ENCODE data around the gene DOCK4.

Gene DOCK4

DNA sequence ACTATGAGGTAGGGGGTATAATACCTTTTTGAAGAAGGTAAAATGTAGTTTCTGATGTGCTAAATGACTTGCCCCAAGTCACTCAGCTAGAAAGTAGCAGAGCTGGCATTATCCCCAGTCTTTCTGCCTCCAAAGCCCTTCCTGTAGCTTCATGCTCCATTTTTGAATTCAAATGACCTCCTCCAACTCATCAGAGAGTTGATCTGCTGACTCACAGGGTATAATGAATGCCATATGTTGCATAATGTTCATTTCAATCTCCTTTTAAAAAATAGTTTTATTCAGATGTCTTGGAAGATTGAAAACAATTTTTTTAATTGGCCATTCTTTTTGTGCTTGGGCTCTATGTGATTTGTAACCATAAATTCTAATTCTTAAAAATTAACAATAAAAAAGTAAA, 371.1 kb downstream of the DOCK4 start:
- no peak overlapping the region for H3K4me3 ChIP-seq (ENCODE audit: control insufficient read depth, low read depth, low read length)
- DNase-seq (ENCODE audit: low read depth), result peak; percentile 77
- TF ChIP-seq, protein P1, sequence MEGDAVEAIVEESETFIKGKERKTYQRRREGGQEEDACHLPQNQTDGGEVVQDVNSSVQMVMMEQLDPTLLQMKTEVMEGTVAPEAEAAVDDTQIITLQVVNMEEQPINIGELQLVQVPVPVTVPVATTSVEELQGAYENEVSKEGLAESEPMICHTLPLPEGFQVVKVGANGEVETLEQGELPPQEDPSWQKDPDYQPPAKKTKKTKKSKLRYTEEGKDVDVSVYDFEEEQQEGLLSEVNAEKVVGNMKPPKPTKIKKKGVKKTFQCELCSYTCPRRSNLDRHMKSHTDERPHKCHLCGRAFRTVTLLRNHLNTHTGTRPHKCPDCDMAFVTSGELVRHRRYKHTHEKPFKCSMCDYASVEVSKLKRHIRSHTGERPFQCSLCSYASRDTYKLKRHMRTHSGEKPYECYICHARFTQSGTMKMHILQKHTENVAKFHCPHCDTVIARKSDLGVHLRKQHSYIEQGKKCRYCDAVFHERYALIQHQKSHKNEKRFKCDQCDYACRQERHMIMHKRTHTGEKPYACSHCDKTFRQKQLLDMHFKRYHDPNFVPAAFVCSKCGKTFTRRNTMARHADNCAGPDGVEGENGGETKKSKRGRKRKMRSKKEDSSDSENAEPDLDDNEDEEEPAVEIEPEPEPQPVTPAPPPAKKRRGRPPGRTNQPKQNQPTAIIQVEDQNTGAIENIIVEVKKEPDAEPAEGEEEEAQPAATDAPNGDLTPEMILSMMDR (IDR thresholded peaks at IDR 0.05; ENCODE audit: control insufficient read depth, insufficient read depth, low read depth, low read length, missing control alignments), result no peak

DNA sequence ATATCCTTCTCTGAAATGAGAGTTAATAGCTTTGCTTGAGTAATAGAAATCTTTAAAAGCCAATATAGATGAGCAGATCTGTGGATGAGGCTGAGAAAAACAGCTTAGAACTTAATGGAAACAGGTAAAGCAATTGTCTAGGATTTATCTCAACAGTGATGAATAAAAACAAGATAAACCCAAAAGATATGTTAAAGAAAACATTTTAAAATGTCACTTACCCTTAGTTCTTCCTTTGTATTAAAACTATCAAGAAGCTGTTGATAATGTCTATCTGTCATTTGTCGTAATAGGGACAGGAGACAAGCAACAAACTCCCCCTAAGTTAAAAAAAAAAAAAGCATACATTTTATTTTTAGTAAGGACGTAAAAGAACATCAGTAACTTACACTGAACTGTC, 371.8 kb downstream of the DOCK4 start:
- TF ChIP-seq, protein P1 (IDR thresholded peaks at IDR 0.05; ENCODE audit: control insufficient read depth, insufficient read depth, low read depth, low read length, missing control alignments), result no peak
- DNase-seq (ENCODE audit: low read depth), result no peak
- H3K4me3 ChIP-seq (ENCODE audit: control insufficient read depth, low read depth, low read length), result no peak overlapping the region

DNA sequence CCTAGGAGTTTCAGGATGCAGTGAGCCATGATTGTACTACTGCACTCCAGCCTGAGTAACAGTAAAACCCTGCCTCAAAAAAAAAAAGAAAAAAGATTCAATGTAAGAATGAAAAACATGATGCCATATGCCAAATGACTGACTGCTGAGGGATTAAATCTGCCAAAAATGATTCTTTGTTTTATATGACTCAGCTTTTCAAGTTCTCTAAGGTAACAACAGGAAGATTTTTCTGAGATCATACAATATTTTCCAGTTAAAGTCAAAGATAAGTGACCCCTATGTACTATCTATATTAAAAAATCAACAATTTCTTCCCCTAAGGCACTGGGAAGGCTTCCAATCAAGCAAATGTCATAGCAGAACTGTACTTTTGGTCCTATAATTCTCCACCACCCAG, 372.7 kb downstream of the DOCK4 start:
- TF ChIP-seq, protein P1 (IDR thresholded peaks at IDR 0.05; ENCODE audit: control insufficient read depth, insufficient read depth, low read depth, low read length, missing control alignments), result no peak
- DNase-seq (ENCODE audit: low read depth), result no peak
- H3K4me3 ChIP-seq (ENCODE audit: control insufficient read depth, low read depth, low read length), result no peak overlapping the region

DNA sequence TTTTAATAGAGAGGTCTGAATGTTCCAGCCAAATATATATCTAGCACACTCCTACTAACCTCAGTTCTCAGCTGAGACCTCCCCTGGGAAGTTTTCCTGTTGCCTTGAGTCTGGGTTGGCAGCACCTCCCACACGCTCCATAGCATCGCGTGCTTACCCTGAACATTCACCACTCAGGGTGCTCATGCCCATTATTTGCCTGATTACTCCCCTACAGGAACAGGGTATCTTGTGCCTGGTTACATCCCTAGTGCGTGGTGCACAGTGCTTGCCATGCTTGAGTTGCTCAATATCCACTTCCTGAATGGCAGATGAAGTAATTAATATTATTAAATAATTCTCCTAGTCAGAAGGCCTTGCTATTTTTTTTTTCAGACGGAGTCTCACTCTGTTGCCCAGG, 374.0 kb downstream of the DOCK4 start:
- TF ChIP-seq, protein P1 (IDR thresholded peaks at IDR 0.05; ENCODE audit: control insufficient read depth, insufficient read depth, low read depth, low read length, missing control alignments), result no peak
- DNase-seq (ENCODE audit: low read depth), result no peak
- H3K4me3 ChIP-seq (ENCODE audit: control insufficient read depth, low read depth, low read length), result no peak overlapping the region

DNA sequence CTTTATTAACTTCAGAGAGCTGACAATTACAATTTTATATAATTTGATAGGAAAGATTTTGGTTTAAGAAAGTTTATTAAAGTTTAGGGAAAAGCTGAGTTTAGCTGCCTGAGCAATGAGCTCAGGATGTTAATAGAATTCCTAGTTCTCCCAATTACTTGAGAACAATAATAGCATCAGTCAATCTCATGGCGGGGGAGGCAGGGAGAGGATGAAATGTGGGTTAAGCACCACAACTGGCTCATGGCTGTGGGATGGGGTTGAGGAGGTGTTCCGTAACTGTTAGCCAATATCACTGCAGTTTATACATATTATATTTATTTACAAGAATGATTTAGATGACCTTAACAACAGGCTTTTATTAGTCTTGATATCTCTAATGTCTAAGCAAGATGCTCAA, 377.0 kb downstream of the DOCK4 start:
- TF ChIP-seq, protein P1 (IDR thresholded peaks at IDR 0.05; ENCODE audit: control insufficient read depth, insufficient read depth, low read depth, low read length, missing control alignments), result no peak
- no peak overlapping the region for H3K4me3 ChIP-seq (ENCODE audit: control insufficient read depth, low read depth, low read length)
- DNase-seq (ENCODE audit: low read depth), result no peak

DNA sequence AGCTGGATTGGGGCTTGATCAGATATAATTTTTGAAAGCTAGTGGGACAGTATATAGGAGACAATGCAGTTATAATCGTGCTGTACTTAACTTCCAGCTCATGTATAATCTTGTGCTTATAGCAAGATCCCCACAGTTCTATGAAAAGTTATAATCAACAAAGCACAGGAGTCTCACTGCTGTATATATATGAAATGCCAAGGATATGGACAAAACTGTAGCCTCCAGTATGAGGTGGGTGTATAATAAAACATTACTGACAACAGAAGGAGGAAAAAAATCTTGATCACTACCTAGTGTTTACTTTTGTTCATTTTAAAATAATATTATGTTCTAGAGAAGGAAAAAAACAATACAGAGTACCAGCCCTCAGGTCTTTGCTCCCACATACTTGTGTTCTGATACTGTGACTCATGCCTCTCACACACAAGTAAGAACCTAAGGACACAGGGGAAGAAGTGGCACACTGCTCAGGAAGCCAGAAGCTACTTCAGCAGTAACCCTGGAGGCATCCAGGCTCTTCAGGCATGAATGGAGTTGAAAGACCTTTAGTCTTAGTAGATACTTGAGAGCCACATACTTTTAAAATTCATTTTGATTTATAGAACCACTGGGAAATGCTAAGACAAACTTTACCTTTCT, 378.2 kb downstream of the DOCK4 start:
- TF ChIP-seq, protein P1 (IDR thresholded peaks at IDR 0.05; ENCODE audit: control insufficient read depth, insufficient read depth, low read depth, low read length, missing control alignments), result no peak
- no peak for DNase-seq (ENCODE audit: low read depth)
- no peak overlapping the region for H3K4me3 ChIP-seq (ENCODE audit: control insufficient read depth, low read depth, low read length)
